HG02763 (cell line): Measurements from ENCODE around the gene DDX17.

Experiments
- ATAC-seq: cut with Tn5 transposase; IDR thresholded peaks from one replicate; pipeline ENCODE4 v1.9.1; 2021; ENCODE audit warnings: mild to moderate bottlenecking, moderate library complexity; ENCODE audit not compliant: unreplicated experiment

The DDX17 gene

DNA sequence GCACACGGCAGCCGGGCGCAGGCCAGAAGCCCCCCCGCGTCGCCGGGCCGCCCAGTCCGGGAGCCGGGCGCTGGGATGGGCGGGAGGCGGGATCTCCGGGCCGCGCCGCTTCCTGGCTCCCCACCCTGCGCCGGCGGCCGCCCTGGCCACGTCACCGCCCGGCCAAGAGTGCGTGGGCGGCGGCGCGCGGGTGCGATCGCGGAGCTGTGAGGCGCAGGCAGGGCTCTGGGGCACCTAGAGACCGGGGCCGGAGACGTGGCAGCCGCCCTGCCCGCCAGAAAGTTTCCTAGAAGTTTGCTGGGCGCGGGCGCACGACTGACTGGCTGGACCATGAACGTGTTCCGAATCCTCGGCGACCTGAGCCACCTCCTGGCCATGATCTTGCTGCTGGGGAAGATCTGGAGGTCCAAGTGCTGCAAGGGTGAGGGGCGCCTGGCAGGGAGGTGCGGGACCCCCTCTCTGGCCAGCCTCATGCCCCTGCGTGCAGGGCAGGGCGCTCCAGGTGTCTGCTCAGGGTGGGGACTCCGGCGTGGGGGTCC is 38.1 kb downstream of the DDX17 start, which contains the start of gene KDELR3:
Gene KDELR3 (plus strand): TSS at position 193 of the 539 bp plus-strand sequence. CDS start 138 bp downstream, at position 331.
- no peak for ATAC-seq

- ATAC-seq, result no peak
Observed at GRCh38 chr22:38467438-38467903, 38.6 kb downstream of the DDX17 start.

DNA sequence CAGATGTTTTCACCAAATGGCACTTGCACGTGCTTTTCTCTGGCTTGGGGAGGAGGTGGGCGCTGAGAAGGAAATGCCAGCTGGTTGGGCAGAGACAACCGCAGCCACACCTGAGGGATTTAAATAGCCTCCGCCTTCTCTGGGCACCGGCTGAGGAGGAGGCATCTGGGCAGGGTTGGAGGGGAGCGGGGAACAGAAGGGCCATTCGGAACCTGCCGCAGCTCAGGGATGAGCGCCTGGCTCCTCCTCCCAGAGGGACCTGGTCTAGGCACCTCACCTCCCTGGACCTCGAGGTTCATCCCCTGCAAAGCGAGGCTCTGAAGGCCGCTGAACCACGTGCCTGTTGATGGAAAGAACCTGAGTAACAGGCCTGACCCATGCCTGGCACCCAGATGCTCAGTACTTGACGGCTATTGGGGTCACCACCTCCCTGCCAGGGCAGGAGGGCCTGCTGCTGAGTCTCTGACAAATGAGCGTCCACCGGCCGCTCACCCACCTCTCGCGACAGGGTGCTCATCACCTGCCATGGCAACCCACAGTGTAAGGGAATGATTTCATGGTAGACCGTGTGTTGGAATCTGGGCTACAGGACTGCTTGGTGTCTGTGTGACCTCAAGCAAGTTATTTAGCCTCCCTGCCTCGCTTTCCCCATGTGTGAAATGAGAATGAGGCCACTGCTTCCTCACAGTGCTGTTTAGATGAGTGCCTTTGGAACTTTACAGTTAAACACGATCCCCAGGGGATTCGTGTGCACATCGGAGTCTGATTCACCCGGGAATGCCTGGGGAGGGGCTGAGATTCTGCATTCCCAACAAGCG is 40.2 kb downstream of the DDX17 start:
- ATAC-seq, result no peak

- no peak for ATAC-seq
Observed at GRCh38 chr22:38464992-38465672, 41.0 kb downstream of the DDX17 start.

GRCh38 chr22:38462960-38463784 is 42.9 kb downstream of the DDX17 start:
- no peak for ATAC-seq

GRCh38 chr22:38461414-38462081 is 44.6 kb downstream of the DDX17 start:
- no peak for ATAC-seq

DNA sequence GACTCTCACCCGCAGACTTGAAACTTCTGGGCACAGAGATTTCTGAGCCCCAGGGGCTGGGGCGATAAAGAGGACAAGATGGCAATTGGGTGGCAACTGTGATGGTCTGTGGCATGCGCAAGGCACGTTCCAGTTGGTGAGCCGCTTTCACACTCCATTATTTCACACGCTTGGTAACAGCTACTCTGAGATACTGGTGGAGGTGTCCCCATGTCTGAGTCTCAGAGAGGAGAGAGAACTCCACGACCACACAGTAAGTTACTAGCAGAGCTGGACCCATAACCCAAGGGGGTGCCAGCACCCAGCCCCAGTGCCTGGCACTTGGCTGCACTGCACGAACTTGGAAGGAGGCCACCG is 45.1 kb downstream of the DDX17 start:
- no peak for ATAC-seq

DNA sequence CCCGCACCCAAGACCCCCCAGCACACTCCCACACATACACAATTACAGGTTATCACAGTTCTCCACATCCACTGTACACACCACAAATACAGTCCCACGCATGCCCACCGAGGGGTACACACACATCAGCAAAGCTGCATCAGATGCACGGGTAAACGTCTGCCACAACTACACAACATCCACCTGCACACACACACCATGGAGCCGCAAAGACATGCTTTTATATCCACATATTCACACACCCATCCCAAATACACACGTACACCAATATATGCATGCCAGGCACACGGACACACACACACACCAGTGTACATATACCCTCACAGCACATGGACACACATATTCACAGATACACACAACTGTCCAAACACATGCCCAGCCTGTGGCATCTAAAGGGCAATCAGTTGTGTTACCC is 45.7 kb downstream of the DDX17 start:
- ATAC-seq, result no peak

- no peak for ATAC-seq
Observed at GRCh38 chr22:38456841-38457699, 49.0 kb downstream of the DDX17 start.

- no peak for ATAC-seq
Observed at GRCh38 chr22:38456272-38456835, 49.8 kb downstream of the DDX17 start.

- no peak for ATAC-seq
Observed at GRCh38 chr22:38455530-38456271, 50.4 kb downstream of the DDX17 start.

GRCh38 chr22:38455076-38455529 is 51.0 kb downstream of the DDX17 start, which contains the start of gene KCNJ4:
Gene KCNJ4, minus strand, starts transcription at chr22:38455199. Its CDS starts 27,067 bp downstream, at chr22:38428132.
- ATAC-seq, result no peak

DNA sequence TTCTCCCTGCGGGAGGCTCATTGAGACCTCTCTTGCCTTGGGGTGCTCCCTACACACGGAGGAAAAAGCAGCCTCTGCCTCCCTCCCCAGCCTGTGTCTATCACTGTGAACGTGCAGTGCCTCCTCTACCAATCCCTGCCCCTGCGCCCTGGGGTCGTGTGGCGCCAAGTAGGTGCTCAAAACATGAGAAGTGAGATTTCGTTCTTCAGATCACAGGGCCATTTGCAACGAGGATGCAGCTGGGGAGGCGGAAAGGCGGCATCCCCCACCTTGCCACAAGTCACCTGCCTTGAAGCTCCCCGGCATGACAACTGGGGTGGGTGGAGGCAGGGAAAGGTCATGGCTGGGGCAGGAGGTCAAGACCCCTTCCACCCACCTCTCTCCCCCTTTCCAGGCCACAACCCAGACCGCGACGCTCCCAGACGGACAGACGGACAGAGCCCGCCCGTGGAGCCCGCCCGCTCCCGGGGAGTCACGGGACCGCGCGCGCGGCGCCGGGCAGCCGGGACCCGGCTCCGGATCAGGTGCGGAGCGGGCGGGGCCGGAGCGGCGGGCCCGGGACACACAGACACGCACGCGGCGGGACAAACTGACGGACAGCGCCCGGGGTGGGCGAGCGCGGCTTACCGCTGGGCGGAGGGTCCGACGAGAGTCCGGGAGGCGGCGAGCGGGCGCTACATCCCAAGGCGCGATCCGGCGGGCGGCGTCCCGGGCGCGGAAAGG is 51.6 kb downstream of the DDX17 start:
- no peak for ATAC-seq

- ATAC-seq, result no peak
Observed at GRCh38 chr22:38453996-38454352, 52.1 kb downstream of the DDX17 start.

GRCh38 chr22:38453066-38453672 is 52.9 kb downstream of the DDX17 start:
- ATAC-seq, result no peak

DNA sequence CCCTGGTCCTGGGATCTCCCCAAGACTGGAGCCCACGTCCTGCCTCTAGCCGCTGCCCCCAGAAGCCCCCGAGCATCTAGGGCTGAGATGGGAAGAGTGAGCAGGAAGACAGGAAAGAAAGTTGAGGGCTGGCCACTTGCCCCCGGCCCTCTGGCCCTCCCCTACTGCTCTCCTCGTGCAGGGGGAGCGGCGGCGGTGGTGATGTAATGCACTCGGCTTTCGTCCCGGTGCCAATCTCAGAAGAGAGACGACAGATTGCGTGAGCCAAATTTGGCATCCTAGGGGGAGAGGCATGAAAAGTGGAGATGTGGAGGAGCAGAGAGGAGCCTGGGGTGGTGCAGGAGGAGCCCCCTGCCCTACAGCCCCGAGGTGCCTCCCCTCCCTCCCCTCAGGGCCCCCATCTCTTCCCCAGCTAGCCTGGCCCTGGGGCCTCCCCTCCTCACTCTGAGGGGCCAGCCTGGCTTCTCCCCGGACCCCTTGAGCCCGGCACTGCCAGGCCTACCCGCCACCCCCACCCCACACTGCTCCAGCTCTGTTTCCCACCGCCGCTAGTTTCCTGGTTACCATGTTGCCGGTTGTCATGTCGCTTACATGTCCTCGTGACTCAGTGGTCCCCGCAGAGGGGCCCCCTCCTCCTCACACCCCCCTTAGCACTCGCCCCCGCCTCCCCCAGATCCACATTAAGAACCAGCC is 53.6 kb downstream of the DDX17 start:
- ATAC-seq, result no peak

- ATAC-seq, result no peak
Observed at GRCh38 chr22:38451864-38452263, 54.2 kb downstream of the DDX17 start.
